Measurements from ENCODE around the gene NAV2. TPM values are rescaled to one million over a fixed set of nuclear protein-coding genes. Genes with fewer than 3 reads are reported as not detected.

NAV2 gene
- total and polyA plus RNA-seq, 12 donors: 6.9 to 34.7 (median 20.2) TPM

GRCh38 chr11:20020716-20021115 is 308.1 kb downstream of the NAV2 start:
- WGBS, 2 donors: 86 to 89% methylated on average over 4 of the region's 4 CpGs
- intact Hi-C loops (cut with DNase I): no loop called here
- Histone ChIP-seq H3K27ac (peak overlapping the region in 1 of 10 donors; percentile 2), H3K9me3 (no peaks in the 10 kb centered on the region), H3K4me3 (no peak overlapping the region), H3K36me3 (no peaks in the 10 kb centered on the region), H3K27me3 (no peaks in the 10 kb centered on the region), H3K4me1 (peaks cover 0 to 59% (median 10%) of the 10 kb centered on the region in 9 donors)
- no peak for TF ChIP-seq CTCF (IDR thresholded peaks at IDR 0.05)
- ATAC-seq: no peak
- no peak for DNase-seq

- H3K4me1 ChIP-seq: peaks cover 0 to 54% (median 10%) of the 10 kb centered on the region in 9 donors
- no peaks in the 10 kb centered on the region for H3K9me3 ChIP-seq
- no peak overlapping the region for H3K4me3 ChIP-seq
- WGBS, 2 donors: 91 to 93% methylated on average over 4 of the region's 4 CpGs
- TF ChIP-seq CTCF (IDR thresholded peaks at IDR 0.05): no peak
- no peaks in the 10 kb centered on the region for H3K36me3 ChIP-seq
- H3K27ac ChIP-seq: no peak overlapping the region
- intact Hi-C loops (cut with DNase I): no loop called here
- no peaks in the 10 kb centered on the region for H3K27me3 ChIP-seq
- ATAC-seq: no peak
- DNase-seq: no peak
Observed at GRCh38 chr11:20021212-20021611, 308.6 kb downstream of the NAV2 start.

GRCh38 chr11:20021771-20022362 is 309.2 kb downstream of the NAV2 start:
- H3K27me3 ChIP-seq: no peaks in the 10 kb centered on the region
- ATAC-seq (no peak), DNase-seq (no peak)
- no peak overlapping the region for H3K27ac ChIP-seq
- H3K36me3 ChIP-seq: no peaks in the 10 kb centered on the region
- intact Hi-C loops (cut with DNase I): no loop called here
- WGBS, 2 donors: 64 to 80% methylated on average over 4 of the region's 4 CpGs
- no peak for TF ChIP-seq CTCF (IDR thresholded peaks at IDR 0.05)
- H3K4me1 ChIP-seq: peaks cover 0 to 47% (median 8%) of the 10 kb centered on the region in 9 donors
- H3K9me3 ChIP-seq: no peaks in the 10 kb centered on the region
- no peak overlapping the region for H3K4me3 ChIP-seq

- DNase-seq (no peak), ATAC-seq (peak in 6 of 8 donors; percentile 34 to 63 (median 57))
- H3K4me1 ChIP-seq: peaks cover 0 to 47% (median 6%) of the 10 kb centered on the region in 9 donors
- H3K36me3 ChIP-seq: no peaks in the 10 kb centered on the region
- H3K9me3 ChIP-seq: no peaks in the 10 kb centered on the region
- peak overlapping the region in 1 of 10 donors; percentile 5 for H3K4me3 ChIP-seq
- WGBS, 2 donors: 34 to 46% methylated on average over 10 of the region's 10 CpGs
- H3K27me3 ChIP-seq: no peaks in the 10 kb centered on the region
- no peak for TF ChIP-seq CTCF (IDR thresholded peaks at IDR 0.05)
- H3K27ac ChIP-seq: peak overlapping the region in 2 of 10 donors; percentile 0 to 11
- intact Hi-C loops (cut with DNase I): no loop called here
Observed at GRCh38 chr11:20022363-20023081, 309.9 kb downstream of the NAV2 start.

Data from heart right ventricle (tissue), 16 donors.